Mucosa of descending colon (tissue), 3 donors: ENCODE measurements around the gene CPSF4L. TPM values are rescaled to one million over a fixed set of nuclear protein-coding genes. Genes with fewer than 3 reads are reported as not detected.

Experiments
- ATAC-seq: fragments of 200-7000 bp; cut with Tn5 transposase; one replicate; pipeline ENCODE4 v1.9.1; 2020; ENCODE audit warnings: mild to moderate bottlenecking, moderate library complexity
- DNase-seq, 3 donors: peaks; one replicate each; pipeline ENCODE4 v3.0.0-alpha.2; 2020
- H3K36me3 ChIP-seq: fragments of 200-600 bp; one replicate; pipeline ENCODE4 v1.8.0; 2021; ENCODE audit warnings: low read depth, mild to moderate bottlenecking
- H3K4me1 ChIP-seq: fragments of 200-600 bp; one replicate; pipeline ENCODE4 v1.8.0; 2021; ENCODE audit warnings: low read depth, mild to moderate bottlenecking
- H3K4me3 ChIP-seq: fragments of 200-600 bp; one replicate; pipeline ENCODE4 v1.8.0; 2021; ENCODE audit warnings: mild to moderate bottlenecking
- H3K9me3 ChIP-seq: fragments of 200-600 bp; one replicate; pipeline ENCODE4 v1.8.0; 2021; ENCODE audit warnings: mild to moderate bottlenecking
- intact Hi-C, 2 donors: fragments of 100-400 bp; cut with DNase I in 1 of 2; cut with micrococcal nuclease in 1 of 2; formaldehyde crosslinking; loops; one replicate each; pipeline versions ENCODE4 v1.11.0 to v1.11.1; 2022; cut with DNase I, micrococcal nuclease
- total RNA-seq, 3 donors: library from RNA; stranded (reverse); fragmentation: NEBNext Ultra II Directional in 2 of 3; extraction: Animal tissue kit (Norgen Biotek cat#: 25700) in 2 of 3; gene quantifications; one replicate each; pipeline versions ENCODE4 v1.2.1 to v1.2.4, GENCODE V29; 2021 to 2023
- TF ChIP-seq, protein P1 (sequence below): fragments of 200-600 bp; IDR thresholded peaks from one replicate; pipeline ENCODE4 v1.8.0; 2022; ENCODE audit warnings: antibody characterized with exemption, mild to moderate bottlenecking
- donor health status: DM: no; HTN: no; CAD: no; lungs with moderate emphysema.
- donor health status: DM: no; HTN: no; CAD: no.
- donor health status: DM: no; HTN: yes; CAD: no.

Gene CPSF4L
- total RNA-seq, 3 donors from 2014 or later: not detected

DNA sequence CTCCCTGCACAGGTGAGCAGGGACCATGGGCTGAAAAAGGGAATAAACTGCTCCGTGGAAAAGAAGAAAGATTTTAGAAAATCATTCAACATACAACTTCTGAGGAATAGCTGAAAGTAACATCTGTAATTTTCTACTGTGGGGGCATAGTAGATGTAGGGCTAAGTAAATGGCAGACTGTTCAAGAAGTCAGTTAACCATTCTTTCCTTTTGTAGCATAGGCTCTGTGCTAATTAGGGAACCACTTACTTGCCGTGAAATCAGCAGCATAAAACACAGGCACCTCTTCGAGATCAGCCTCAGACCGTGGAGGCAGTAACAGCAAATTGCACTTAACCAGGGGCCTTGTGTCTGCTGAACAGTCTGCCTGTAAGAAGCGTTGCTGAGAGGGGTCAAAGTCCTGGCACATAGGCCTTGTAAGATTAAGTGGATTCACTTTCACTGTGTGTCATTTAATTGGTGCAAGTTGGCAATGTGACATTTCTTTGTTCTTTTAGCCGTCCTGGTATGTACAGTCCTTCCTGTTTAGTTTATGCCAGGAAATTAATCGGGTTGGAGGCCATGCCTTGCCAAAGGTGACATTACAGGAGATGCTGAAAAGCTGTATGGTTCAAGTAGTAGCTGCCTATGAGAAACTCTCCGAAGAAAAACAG lies 58.4 kb downstream of the CPSF4L start:
- intact Hi-C loops: no loop called here
- Histone ChIP-seq H3K9me3 (no peaks in the 10 kb centered on the region), H3K4me1 (peaks cover 17% of the 10 kb centered on the region), H3K4me3 (no peak overlapping the region), H3K36me3 (peaks cover 33% of the 10 kb centered on the region)
- peak; percentile 95 for ATAC-seq
- TF ChIP-seq, protein P1, sequence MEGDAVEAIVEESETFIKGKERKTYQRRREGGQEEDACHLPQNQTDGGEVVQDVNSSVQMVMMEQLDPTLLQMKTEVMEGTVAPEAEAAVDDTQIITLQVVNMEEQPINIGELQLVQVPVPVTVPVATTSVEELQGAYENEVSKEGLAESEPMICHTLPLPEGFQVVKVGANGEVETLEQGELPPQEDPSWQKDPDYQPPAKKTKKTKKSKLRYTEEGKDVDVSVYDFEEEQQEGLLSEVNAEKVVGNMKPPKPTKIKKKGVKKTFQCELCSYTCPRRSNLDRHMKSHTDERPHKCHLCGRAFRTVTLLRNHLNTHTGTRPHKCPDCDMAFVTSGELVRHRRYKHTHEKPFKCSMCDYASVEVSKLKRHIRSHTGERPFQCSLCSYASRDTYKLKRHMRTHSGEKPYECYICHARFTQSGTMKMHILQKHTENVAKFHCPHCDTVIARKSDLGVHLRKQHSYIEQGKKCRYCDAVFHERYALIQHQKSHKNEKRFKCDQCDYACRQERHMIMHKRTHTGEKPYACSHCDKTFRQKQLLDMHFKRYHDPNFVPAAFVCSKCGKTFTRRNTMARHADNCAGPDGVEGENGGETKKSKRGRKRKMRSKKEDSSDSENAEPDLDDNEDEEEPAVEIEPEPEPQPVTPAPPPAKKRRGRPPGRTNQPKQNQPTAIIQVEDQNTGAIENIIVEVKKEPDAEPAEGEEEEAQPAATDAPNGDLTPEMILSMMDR: no peak
- peak in 1 of 3 donors; percentile 81 for DNase-seq

DNA sequence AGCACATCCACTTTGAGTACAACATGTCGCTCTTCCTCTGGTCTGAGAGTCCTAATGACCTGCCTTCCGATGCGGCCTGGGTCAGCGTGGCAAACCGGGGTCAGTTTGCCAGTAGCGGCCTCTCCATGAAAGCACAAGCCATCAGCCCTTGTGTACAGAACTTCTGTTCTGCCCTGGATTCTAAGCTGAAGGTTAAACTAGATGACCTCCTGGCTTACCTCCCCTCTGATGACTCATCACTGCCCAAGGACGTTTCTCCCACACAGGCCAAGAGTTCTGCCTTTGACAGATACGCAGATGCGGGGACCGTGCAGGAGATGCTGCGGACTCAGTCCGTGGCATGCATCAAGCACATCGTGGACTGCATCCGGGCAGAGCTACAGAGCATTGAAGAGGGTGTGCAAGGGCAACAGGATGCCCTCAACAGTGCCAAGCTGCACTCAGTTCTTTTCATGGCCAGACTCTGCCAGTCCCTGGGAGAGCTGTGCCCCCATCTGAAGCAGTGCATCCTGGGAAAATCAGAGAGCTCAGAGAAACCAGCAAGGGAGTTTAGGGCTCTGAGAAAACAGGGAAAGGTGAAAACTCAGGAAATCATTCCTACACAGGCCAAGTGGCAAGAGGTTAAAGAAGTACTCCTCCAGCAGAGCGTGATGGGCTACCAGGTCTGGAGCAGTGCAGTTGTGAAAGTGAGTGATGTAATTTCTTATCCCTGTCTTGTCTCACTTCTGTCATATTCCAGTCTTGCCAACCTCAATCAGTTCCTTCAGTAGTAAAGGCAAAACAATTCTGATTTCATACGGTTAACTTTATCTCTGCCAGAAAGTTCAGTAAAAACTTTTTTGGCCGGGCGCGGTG lies 60.2 kb downstream of the CPSF4L start:
- ATAC-seq (no peak), DNase-seq (no peak)
- TF ChIP-seq, protein P1: no peak
- Histone ChIP-seq H3K36me3 (peaks cover 34% of the 10 kb centered on the region), H3K4me1 (peaks cover 17% of the 10 kb centered on the region), H3K4me3 (no peak overlapping the region), H3K9me3 (no peaks in the 10 kb centered on the region)
- intact Hi-C loops: no loop called here

DNA sequence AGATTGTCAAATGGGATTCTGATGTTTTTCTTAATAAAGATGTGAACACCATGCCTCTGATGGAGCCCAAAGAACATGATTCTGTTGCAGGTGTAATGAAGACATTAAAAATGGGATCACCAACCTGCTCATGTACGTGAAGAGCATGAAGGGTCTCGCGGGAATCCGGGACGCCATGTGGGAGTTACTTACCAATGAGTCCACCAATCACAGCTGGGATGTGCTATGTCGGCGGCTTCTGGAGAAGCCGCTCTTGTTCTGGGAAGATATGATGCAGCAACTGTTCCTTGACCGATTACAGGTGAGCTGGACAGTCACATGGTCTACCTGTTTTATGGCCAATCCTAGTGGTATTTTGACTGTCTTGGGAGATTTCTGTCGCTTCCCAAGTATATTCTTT lies 61.2 kb downstream of the CPSF4L start:
- H3K36me3 ChIP-seq: peaks cover 34% of the 10 kb centered on the region
- no peak for DNase-seq
- no peak for ATAC-seq

DNA sequence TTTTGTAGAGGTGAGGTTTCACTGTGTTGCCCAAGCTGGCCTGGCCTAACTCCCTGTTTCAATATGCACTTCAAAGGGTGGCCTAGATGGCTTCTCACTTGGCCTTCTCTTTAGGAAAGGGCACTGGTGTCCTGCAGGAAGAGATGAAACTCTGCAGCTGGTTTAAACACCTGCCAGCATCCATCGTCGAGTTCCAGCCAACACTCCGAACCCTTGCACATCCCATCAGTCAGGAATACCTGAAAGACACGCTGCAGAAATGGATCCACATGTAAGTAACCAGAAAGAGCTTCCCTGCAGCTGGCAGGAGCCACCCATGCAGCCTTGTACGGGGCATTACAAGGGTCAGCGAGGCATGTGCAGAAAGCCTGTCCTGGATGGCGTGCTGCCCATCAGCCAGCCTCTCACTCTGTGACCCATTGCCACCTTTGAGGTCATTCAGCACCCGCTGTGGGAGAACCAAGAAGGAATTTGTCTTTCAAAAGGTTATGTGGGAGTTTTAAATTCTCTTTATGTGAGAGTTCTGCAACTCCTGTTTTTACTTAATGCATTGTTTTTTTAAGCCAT lies 61.8 kb downstream of the CPSF4L start:
- no peak for DNase-seq

More for the DNA sequence above, 61.2 kb downstream of the CPSF4L start:
- TF ChIP-seq, protein P1: no peak
- Histone ChIP-seq H3K9me3 (no peaks in the 10 kb centered on the region), H3K4me3 (no peak overlapping the region), H3K4me1 (peaks cover 23% of the 10 kb centered on the region)
- intact Hi-C loops: no loop called here

DNA sequence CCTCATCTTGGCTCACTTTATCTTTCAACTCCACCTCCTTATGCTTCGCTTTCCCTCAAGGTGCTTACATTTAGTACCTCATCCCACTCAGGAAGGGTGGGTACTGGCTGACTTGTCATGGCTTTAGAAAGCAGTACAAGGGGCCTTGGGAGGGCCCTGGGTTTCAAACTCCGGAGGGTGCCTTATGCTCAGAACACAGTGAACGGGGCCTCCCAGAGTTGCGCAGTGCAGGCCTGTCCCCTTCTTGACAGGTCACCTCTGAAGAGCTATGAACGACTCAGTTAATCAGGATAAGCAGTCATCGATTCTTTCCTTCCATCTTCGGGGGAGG lies 62.8 kb downstream of the CPSF4L start:
- H3K4me1 ChIP-seq: peaks cover 30% of the 10 kb centered on the region
- ATAC-seq: no peak
- no peak for DNase-seq
- TF ChIP-seq, protein P1: no peak
- no peak overlapping the region for H3K4me3 ChIP-seq
- no peaks in the 10 kb centered on the region for H3K9me3 ChIP-seq
- intact Hi-C loops: no loop called here
- H3K36me3 ChIP-seq: peaks cover 34% of the 10 kb centered on the region

More for the DNA sequence above, 61.8 kb downstream of the CPSF4L start:
- no peak overlapping the region for H3K4me3 ChIP-seq
- no peaks in the 10 kb centered on the region for H3K9me3 ChIP-seq
- intact Hi-C loops: no loop called here
- TF ChIP-seq, protein P1: no peak
- H3K4me1 ChIP-seq: peaks cover 25% of the 10 kb centered on the region
- peaks cover 34% of the 10 kb centered on the region for H3K36me3 ChIP-seq
- no peak for ATAC-seq

Other genes with a start within 250 kb of the CPSF4L start
- 10 to 100 TPM; 31.6 to 71.6 (median 51.6) TPM for gene SLC39A11, start 169.2 kb downstream of the CPSF4L start, total RNA-seq
- gene SSTR2, start 96.9 kb downstream of the CPSF4L start, total RNA-seq: 1 to 10 TPM in 2 of 3 donors, under 1 TPM in 1; 0.89 to 3.2 (median 1.8) TPM
- gene COG1, start 68.8 kb downstream of the CPSF4L start, total RNA-seq: 10 to 100 TPM; 55.7 to 66.0 (median 57.9) TPM
- gene CDC42EP4, start 50.1 kb upstream of the CPSF4L start, total RNA-seq: 10 to 100 TPM; 54.6 to 95.2 (median 75.9) TPM